ENCODE data around the gene DGUOK.

DNA sequence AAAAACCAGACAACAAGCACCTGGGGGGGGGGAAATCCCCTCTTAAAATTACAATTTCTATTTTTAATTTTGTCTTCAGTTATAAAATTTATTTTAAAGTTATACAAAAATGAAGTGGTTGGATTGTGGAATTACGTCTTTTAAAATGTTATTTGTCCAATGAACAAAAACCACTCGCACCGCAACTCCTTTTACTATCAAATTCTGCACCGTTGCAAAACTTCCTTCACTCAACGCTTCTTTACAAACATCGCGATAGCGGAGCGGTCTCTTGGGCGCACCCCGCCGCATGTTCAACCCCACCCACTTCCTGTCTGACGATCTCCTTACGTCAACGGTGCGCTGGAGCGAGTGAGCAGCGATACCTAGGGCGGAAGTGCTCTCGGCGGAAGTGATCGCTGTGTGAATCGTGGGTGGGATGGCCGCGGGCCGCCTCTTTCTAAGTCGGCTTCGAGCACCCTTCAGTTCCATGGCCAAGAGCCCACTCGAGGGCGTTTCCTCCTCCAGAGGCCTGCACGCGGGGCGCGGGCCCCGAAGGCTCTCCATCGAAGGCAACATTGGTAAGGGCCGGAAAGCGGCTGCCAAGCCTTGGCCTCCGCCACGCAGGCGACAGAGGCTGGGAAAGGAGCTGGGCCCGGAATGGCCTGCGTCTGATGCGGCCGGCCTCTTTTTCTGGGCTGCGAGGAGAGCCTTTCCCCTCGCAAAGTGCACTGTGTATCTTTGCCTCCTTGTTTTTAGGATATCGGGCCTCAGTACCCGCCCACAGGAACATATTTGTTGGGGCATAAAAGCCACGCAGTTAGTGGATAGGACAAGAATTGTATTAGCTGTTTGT lies at the start of gene DGUOK:
- TF ChIP-seq CTCF (conservative IDR thresholded peaks at IDR 0.05 in 1 of 2, IDR thresholded peaks at IDR 0.05 in 1 of 2; ENCODE audit: extremely low read depth in 1 of 2, insufficient read depth in 1 of 2, low read depth in 1 of 2, low read length in 2 of 2), result no peak
- no peak for TF ChIP-seq EZH2 (IDR thresholded peaks at IDR 0.05; ENCODE audit: borderline replicate concordance, low read length)

Measured in mammary epithelial cell (primary cell).